HG03066 (cell line): ENCODE data around the gene BOD1.

Experiments
- ATAC-seq: cut with Tn5 transposase; IDR thresholded peaks from one replicate; pipeline ENCODE4 v1.9.1; 2021; ENCODE audit warnings: low read depth; ENCODE audit not compliant: unreplicated experiment

The BOD1 gene

DNA sequence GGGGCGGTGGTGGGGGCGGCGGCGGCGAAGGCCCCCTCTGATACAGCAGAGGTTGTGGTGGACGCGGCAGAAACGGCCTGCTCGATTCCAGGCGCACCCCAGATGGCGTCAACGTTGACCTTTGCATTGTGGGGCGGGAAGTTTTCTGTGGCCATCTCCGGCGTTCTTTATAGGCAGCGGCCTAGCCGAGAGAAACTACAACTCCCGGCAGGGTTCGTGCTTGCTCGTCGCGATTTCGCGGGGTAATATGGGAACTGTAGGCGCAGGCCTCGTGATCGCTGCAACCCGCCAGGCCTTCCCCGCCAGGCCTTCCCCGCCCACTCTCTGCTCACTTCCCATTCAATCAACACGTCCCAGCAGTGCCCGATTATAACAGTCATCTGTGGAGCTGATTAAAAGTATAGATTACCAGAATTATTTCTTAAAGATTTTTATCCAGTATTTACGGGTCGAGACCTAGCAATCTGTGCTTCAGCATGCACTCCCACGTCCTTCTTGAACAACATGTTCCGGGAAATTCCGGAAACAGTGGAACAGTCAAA is at the start of gene BOD1:
TSS of gene BOD1 (minus strand) at position 74 of the 542 bp plus-strand sequence. CDS start 214 bp downstream, outside the sequence.
- peak; percentile 93 for ATAC-seq

DNA sequence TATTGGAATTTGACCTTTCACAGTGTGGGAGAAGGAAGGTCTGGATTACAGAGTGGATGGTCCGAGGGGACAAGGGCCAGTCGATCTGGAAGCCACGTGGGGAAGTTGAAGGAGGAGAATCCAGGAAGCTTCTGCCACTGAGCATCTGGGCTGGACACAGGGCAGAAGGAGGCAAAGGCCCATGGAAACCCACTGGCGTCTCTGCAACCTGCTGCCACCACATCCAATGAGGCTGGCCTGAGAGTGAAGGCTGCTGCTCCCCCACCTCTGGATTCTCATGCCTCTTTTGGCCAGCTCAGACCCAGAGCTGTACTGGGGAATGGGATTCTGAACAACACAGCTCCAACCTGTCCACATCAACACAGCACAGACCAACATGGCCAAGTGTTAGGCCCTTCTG is 48.9 kb upstream of the BOD1 start:
- no peak for ATAC-seq

DNA sequence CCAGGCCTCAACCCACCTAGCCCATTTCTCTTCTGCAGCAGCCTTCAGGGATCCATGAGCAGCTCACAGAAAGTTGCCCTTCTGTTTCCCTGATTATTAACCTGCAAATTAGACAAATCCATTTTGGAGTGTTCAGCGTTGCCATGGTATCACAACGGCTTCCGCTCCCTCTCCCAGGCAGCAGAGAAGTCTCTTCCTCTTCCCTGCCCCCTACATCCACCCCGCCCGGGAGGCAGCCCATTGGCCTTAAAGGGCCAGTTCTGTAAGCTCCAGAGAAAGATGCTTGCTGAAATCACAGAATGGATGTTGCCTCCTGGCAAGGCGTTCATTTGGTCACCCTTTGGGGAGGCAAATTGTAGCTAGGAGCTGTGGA is 47.7 kb upstream of the BOD1 start:
- no peak for ATAC-seq

DNA sequence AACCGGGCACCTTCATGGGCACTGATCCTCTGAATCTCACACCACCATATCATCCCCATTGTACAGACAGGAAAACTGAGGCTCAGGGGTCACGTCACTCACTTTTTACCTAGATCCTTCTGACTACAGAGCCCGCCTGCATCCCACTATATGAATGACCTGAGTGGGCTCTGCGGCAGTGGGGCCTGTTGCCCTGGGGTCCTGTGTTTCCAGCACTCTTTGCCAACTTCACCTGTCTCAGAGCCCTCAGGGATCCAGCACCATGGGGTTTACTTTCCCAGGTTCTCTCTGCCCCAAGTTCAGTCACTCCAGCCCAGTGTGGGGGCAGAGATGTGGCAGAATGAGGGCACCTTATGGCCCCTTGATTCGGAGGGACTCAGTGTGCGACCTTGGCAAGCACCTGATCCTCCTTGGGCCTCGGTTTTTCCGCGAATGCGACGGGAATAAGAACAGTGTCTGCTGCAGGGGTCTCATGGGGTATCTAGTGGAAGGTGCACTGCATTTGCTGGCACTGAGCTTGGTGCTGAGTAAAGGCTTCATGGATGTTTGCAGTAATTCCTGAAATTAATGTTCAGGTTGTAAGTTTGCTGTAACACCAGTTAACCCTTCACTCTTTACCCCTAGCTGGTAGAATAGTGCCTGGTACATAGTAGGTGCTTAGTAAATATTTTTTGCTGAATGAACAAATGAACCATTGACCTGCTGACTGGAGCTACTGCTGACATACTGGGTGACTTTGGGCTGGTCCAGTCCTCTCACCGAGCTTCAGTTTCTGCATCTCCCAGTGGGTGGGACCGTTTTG is 47.1 kb upstream of the BOD1 start:
- no peak for ATAC-seq

DNA sequence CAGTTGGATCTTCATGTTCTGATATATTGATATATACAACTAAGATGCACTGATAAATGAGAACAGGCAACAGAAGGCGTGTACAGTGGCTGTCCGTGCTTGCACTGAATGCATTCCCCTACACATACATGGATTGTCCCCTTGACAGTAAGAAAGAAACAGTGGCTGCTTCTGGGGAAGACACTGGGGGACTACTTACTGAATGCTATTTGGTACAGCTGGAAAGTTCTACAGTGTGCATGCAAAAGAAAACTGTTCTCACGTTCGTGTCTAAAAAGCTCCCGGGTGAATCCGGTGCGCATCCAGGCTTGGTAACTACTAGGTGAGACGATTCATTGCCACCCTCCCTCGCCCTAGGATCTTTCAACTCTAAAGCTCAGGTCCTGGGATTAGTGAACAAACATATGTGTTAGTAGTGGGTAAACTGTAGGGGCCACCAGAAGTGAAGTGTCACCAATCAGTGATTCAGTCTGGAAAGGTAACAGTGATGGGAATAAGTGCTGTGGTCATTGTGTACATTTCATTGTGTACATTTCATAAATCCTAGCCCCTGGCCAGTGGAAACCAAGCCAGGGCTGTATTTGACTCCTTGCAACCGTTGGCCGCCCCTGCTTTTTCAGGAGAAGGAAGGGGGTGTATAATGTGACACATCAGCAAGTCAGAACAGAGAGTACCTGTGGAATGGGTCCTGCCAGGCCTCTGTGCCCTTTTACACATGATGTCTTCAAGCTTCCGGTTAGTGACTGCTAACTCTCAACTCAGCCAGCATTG is 46.3 kb upstream of the BOD1 start:
- ATAC-seq = no peak

- no peak for ATAC-seq
Observed at GRCh38 chr5:173660481-173661280, 44.2 kb upstream of the BOD1 start.

- no peak for ATAC-seq
Observed at GRCh38 chr5:173659423-173659822, 43.0 kb upstream of the BOD1 start.

DNA sequence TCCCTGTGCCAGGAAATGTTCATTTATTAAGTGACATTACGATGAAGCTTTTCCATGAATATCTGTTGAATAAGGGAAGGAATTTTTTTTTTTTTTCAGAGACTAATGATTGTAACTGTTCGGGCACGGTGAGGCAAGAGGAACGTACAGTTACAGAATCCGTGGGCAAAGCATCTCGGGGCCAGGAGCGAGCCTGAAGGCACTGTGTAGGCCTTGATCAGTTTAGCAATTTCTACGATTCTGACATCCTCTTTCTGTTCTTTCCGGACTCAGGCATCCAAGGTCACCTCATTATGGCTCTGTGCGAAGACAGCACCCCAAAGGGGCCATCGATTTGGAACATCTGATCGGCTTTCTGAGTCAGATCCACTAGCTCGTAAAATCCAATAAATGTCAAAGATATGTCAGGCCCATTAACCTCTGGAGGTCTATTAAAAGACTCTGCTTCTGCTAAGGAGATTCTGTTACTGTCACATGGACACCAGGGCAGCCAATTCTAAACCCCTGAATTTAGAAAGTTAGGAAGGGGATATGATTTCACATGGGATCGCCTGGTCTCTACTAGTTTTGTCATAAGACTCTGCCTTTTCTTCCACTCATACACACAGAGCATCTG is 41.4 kb upstream of the BOD1 start:
- no peak for ATAC-seq

GRCh38 chr5:173655196-173655797 is 38.8 kb upstream of the BOD1 start:
- no peak for ATAC-seq

- no peak for ATAC-seq
Observed at GRCh38 chr5:173653822-173654523, 37.5 kb upstream of the BOD1 start.

DNA sequence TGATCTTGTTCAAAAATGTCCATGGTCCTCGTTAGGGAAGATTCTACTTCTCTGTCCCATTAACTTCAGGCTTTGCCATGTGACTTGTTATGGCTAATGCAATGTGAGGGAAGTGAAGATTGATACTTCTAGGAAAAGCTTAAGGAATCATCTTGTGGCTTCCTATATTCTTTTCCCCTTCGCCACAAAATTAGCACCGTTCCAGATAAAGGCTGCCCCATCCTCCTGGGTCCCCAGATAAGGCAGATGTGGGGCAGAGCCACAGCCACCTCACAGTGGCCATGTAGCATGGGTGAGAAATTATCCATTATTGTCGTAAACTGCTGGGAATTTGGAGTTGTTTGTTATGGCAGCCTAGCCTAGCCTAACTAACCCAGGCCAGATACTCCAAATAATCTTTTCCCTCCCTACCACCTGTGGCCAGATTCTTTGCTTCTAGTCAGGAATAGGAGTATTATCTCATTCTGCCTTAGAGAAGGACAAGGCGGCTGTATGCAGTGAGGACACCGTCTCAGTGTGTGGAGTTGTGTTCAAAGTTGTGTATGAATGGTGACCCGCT is 31.9 kb upstream of the BOD1 start:
- ATAC-seq = no peak

- ATAC-seq = no peak
Observed at GRCh38 chr5:173646692-173647091, 30.2 kb upstream of the BOD1 start.

DNA sequence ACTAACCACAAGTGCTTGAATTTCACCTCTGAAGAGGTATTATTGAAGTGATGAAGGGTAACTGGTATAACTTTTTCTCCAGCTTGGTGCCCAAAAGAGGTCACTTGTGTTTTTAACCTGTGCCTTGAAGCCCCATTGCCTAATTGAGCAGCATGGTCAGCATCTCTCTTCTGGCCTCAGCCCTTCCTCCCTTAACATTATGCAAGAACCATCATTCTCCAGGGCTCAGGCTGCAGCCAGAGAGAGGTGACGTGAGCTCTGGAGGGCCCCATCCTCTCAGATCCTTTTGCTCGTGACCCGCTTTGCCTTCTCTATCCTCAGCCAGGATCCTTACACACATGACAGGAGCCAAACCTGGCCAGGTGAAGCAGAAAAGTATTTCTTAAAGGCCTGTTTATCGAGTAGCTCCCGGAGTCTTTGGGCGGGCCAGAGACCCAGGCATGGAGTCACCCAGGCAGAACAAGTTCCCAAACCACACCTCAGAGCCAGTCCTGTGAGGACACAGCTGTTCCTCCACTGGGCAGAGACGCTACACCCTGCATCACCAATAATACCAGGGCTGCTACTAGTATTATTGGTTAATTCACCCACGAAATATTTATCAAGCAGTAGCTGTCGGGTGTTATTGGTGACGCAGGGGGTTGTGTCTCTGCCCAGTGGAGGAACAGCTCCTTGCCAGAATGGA is 29.6 kb upstream of the BOD1 start:
- no peak for ATAC-seq

DNA sequence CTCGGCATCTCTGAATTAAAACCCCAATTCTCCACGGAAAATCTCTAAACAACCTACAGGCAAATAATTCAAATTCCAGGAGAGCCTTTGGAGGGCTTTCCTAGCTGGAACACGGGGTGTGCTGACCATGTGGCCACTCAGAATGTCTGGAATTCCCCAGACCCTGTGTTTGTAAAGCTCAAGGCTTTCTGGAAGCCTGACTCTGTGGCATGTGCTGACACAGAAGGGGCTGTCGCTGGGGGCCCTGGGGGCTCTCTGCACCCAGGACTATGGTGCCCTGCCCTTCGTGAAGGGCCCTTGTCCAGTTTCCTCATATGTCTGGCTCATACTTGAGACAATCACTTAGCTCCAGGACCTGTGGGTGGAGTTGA is 29.0 kb upstream of the BOD1 start:
- ATAC-seq = no peak

- no peak for ATAC-seq
Observed at GRCh38 chr5:173644673-173645436, 28.4 kb upstream of the BOD1 start.

DNA sequence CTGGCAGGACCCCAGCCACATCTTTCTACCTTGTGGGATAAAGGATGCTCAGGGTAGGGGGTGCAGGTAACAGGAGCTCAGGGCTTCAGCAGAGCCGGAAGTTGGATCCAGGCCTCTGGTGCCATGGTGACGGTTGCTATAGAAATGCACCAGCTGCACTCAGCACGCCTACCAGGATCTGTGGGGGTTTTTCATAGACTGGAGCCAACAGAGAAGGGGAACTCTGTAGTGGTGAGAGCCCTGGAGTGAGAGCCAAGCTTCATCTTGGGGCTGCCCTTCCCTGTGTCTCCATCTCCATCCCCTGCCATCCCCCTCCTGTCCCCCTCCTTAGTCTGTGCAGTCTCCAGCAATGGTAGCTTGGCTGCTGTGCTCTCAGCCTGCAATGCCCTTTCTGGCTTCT is 27.5 kb upstream of the BOD1 start:
- ATAC-seq = no peak

DNA sequence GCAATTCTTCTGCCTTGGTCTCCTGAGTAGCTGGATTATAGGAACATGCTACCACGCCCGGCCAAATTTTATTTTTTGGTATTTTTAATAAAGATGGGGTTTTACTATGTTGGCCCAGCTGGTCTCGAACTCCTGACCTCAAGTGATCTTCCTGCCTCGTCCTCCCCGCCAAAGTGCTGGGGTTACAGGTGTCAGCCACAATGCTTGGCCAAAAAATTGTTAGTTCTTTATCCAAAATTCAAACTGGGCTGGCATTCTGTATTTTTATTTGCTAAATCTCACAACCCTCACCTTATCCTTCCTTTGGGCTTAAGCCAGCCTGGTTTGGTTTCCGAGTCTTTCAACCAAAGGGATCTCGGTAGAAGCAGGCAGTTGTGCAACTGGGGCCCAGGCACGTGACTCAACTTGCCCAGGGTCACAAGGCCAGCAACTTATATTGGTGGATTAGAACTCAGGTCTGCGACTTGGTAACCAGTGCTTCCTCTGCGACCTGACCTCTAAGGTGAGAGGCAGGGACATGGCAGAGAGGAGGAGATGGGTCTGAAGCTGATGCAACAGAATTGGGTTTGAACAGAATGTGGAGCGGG is 26.5 kb upstream of the BOD1 start:
- ATAC-seq = no peak
